PC-3 (cell line): ENCODE measurements around the gene MAP1LC3B2. TPM values are rescaled to one million over a fixed set of nuclear protein-coding genes. Genes with fewer than 3 reads are reported as not detected.

Experiments used
- ATAC-seq: fragments of 200-7000 bp; cut with Tn5 transposase; 2 replicates; pipeline ENCODE4 v1.9.1; 2020; ENCODE audit warnings: mild to moderate bottlenecking, moderate library complexity
- BruUV-seq: library from RNA; stranded (reverse); fragments of 400-500 nt; replicated peaks from 2 replicates; lab custom pipeline; 2021; lab: Mats Ljungman, UMichigan
- CTCF ChIA-PET: fragments of 300-600 bp; sonication (Branson Sonifier 250); formaldehyde crosslinking; loops from one replicate; lab custom pipeline; 2022; ENCODE audit warnings: antibody characterized with exemption; lab: Charles Lee
- POLR2A ChIA-PET: fragments of 300-600 bp; sonication (Branson Sonifier 250); formaldehyde crosslinking; loops from one replicate; lab custom pipeline; 2022; ENCODE audit warnings: antibody characterized with exemption; ENCODE audit not compliant: unreplicated experiment; lab: Charles Lee
- DNase-seq: peaks from one replicate; pipeline ENCODE4 v3.0.0-alpha.2; 2015
- H2AFZ ChIP-seq: fragments of 300-600 bp; sonication (generic); 2 replicates; pipeline ENCODE4 v1.6.0; 2016; ENCODE audit warnings: antibody characterized with exemption, low read length
- H3F3A ChIP-seq: fragments of 300-600 bp; sonication (generic); one replicate; pipeline ENCODE4 v1.6.0; 2017; ENCODE audit warnings: antibody characterized with exemption, low read length, control low read depth, mild to moderate bottlenecking; ENCODE audit not compliant: unreplicated experiment
- H3K27ac ChIP-seq: fragments of 300-600 bp; sonication (generic); 2 replicates; pipeline ENCODE4 v1.5.1; 2016; ENCODE audit warnings: mild to moderate bottlenecking, low read length
- H3K27me3 ChIP-seq: fragments of 300-600 bp; sonication (generic); 2 replicates; pipeline ENCODE4 v1.6.1; 2016; ENCODE audit warnings: low read length, mixed read lengths
- H3K36me3 ChIP-seq: fragments of 300-600 bp; sonication (generic); 2 replicates; pipeline ENCODE4 v1.6.1; 2016; ENCODE audit warnings: low read depth, mixed run types, low read length, mixed read lengths
- H3K4me1 ChIP-seq: fragments of 300-600 bp; sonication (generic); 2 replicates; pipeline ENCODE4 v1.5.1; 2016; ENCODE audit warnings: low read length; ENCODE audit not compliant: insufficient read depth
- H3K4me2 ChIP-seq: fragments of 300-600 bp; sonication (generic); 2 replicates; pipeline ENCODE4 v1.6.0; 2016; ENCODE audit warnings: low read length
- H3K4me3 ChIP-seq: fragments of 300-600 bp; sonication (generic); 2 replicates; pipeline ENCODE4 v1.5.1; 2016; ENCODE audit warnings: mild to moderate bottlenecking, low read length, mixed read lengths
- H3K79me2 ChIP-seq: fragments of 300-600 bp; sonication (generic); 2 replicates; pipeline ENCODE4 v1.6.1; 2017; ENCODE audit warnings: low read length, mixed read lengths
- H3K9ac ChIP-seq: fragments of 300-600 bp; sonication (generic); 2 replicates; pipeline ENCODE4 v1.6.0; 2016; ENCODE audit warnings: mild to moderate bottlenecking, low read length
- H3K9me2 ChIP-seq: fragments of 300-600 bp; sonication (generic); replicated peaks from 2 replicates; pipeline ENCODE4 v1.6.1; 2016; ENCODE audit warnings: mixed run types, low read length, mixed read lengths
- H3K9me3 ChIP-seq: fragments of 300-600 bp; sonication (generic); 2 replicates; pipeline ENCODE4 v1.6.1; 2016; ENCODE audit warnings: low read length, mixed read lengths
- H4K20me1 ChIP-seq: fragments of 300-600 bp; sonication (generic); 2 replicates; pipeline ENCODE4 v1.6.1; 2016; ENCODE audit warnings: low read length, mixed read lengths
- EZH2 ChIP-seq: fragments of 300-600 bp; sonication (generic); IDR thresholded peaks from one replicate; pipeline ENCODE4 v1.6.1; 2017; ENCODE audit warnings: antibody characterized with exemption, mild to moderate bottlenecking, low read length; ENCODE audit not compliant: unreplicated experiment
- EZH2phosphoT487 ChIP-seq: fragments of 300-600 bp; sonication (generic); IDR thresholded peaks from 2 replicates; pipeline ENCODE4 v1.6.1; 2018; ENCODE audit warnings: mild to moderate bottlenecking, antibody characterized with exemption, low read length, borderline replicate concordance
- intact Hi-C: fragments of 100-400 bp; cut with micrococcal nuclease; formaldehyde crosslinking; loops from 2 replicates; pipeline ENCODE4 v1.9.0; 2023
- total RNA-seq: library from RNA; depleted of rRNA; stranded (reverse); fragments of >200 nt; gene quantifications from 2 replicates; pipeline ENCODE4 v1.2.3, GENCODE V29; 2014
- TF ChIP-seq, protein P1 (sequence below): fragments of 300-600 bp; sonication (generic); conservative IDR thresholded peaks from 2 replicates; pipeline ENCODE4 v1.5.1; 2017; ENCODE audit warnings: antibody characterized with exemption, low read depth, mild to moderate bottlenecking, low read length

Gene MAP1LC3B2
- total RNA-seq, 1 experiment from 2014 or later: not detected

- H3K4me2 ChIP-seq: no peak overlapping the region
- TF ChIP-seq EZH2 (no peak), EZH2phosphoT487 (no peak)
- TF ChIP-seq, protein P1, sequence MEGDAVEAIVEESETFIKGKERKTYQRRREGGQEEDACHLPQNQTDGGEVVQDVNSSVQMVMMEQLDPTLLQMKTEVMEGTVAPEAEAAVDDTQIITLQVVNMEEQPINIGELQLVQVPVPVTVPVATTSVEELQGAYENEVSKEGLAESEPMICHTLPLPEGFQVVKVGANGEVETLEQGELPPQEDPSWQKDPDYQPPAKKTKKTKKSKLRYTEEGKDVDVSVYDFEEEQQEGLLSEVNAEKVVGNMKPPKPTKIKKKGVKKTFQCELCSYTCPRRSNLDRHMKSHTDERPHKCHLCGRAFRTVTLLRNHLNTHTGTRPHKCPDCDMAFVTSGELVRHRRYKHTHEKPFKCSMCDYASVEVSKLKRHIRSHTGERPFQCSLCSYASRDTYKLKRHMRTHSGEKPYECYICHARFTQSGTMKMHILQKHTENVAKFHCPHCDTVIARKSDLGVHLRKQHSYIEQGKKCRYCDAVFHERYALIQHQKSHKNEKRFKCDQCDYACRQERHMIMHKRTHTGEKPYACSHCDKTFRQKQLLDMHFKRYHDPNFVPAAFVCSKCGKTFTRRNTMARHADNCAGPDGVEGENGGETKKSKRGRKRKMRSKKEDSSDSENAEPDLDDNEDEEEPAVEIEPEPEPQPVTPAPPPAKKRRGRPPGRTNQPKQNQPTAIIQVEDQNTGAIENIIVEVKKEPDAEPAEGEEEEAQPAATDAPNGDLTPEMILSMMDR: no peak
- H3K79me2 ChIP-seq: no peaks in the 10 kb centered on the region
- DNase-seq (no peak), ATAC-seq (no peak)
- no peak overlapping the region for H2AFZ ChIP-seq
- H3K27me3 ChIP-seq: no peaks in the 10 kb centered on the region
- H3K4me3 ChIP-seq: no peak overlapping the region
- H3K9ac ChIP-seq: no peak overlapping the region
- H3K4me1 ChIP-seq: peaks cover 24% of the 10 kb centered on the region
- BruUV-seq: no TSS peak
- H3K27ac ChIP-seq: no peak overlapping the region
- intact Hi-C loops: loop anchor here (10.0 kb wide), 1 partner anchor 90 kb away; no protein-coding TSS in a partner anchor
- POLR2A ChIA-PET: no interaction called here
- H3F3A ChIP-seq: no peaks in the 10 kb centered on the region
- CTCF ChIA-PET: no interaction called here
- H3K36me3 ChIP-seq: no peaks in the 10 kb centered on the region
- no peaks in the 10 kb centered on the region for H3K9me3 ChIP-seq
- no peaks in the 10 kb centered on the region for H4K20me1 ChIP-seq
- H3K9me2 ChIP-seq: no peaks in the 10 kb centered on the region
Measured at GRCh38 chr12:116604178-116604895, 45.2 kb downstream of the MAP1LC3B2 start.

GRCh38 chr12:116604951-116605641, 45.9 kb downstream of the MAP1LC3B2 start:
- CTCF ChIA-PET: no interaction called here
- Histone ChIP-seq H3K27me3 (no peaks in the 10 kb centered on the region), H3K9me2 (no peaks in the 10 kb centered on the region), H3K4me2 (no peak overlapping the region), H2AFZ (no peak overlapping the region), H3K4me3 (no peak overlapping the region), H3K9ac (no peak overlapping the region), H3K36me3 (no peaks in the 10 kb centered on the region), H3K27ac (no peak overlapping the region), H3K79me2 (no peaks in the 10 kb centered on the region), H3K9me3 (no peaks in the 10 kb centered on the region), H3K4me1 (peaks cover 19% of the 10 kb centered on the region), H4K20me1 (no peaks in the 10 kb centered on the region), H3F3A (no peaks in the 10 kb centered on the region)
- POLR2A ChIA-PET: no interaction called here
- TF ChIP-seq EZH2phosphoT487 (no peak), EZH2 (no peak)
- TF ChIP-seq, protein P1: no peak
- intact Hi-C loops: loop anchor here (10.0 kb wide), 1 partner anchor 90 kb away; no protein-coding TSS in a partner anchor
- ATAC-seq: no peak
- no peak for DNase-seq
- BruUV-seq: no TSS peak

GRCh38 chr12:116606397-116606796, 47.2 kb downstream of the MAP1LC3B2 start:
- no peak overlapping the region for H3K4me3 ChIP-seq
- ChIA-PET POLR2A (interaction anchor here (0.6 to 0.7 kb wide), 2 partner anchors 412 to 483 kb away, joined by 3 to 4 read pairs; no protein-coding TSS in a partner anchor), CTCF (interaction anchor here (0.6 kb wide), 1 partner anchor 91 kb away, joined by 4 read pairs; no protein-coding TSS in a partner anchor)
- no TSS peak for BruUV-seq
- no peak for ATAC-seq
- no peaks in the 10 kb centered on the region for H3K9me3 ChIP-seq
- no peak overlapping the region for H2AFZ ChIP-seq
- no peaks in the 10 kb centered on the region for H3K27me3 ChIP-seq
- H4K20me1 ChIP-seq: no peaks in the 10 kb centered on the region
- H3K9ac ChIP-seq: no peak overlapping the region
- peak; percentile 72 for DNase-seq
- H3K9me2 ChIP-seq: no peaks in the 10 kb centered on the region
- intact Hi-C loops: loop anchor here (10.0 kb wide), 1 partner anchor 88 kb away; no protein-coding TSS in a partner anchor
- H3K27ac ChIP-seq: no peak overlapping the region
- no peaks in the 10 kb centered on the region for H3K79me2 ChIP-seq
- H3K4me2 ChIP-seq: peak overlapping the region; percentile 25
- H3K36me3 ChIP-seq: no peaks in the 10 kb centered on the region
- peaks cover 22% of the 10 kb centered on the region for H3K4me1 ChIP-seq
- no peaks in the 10 kb centered on the region for H3F3A ChIP-seq
- no peak for TF ChIP-seq EZH2phosphoT487
- TF ChIP-seq, protein P1: no peak
- TF ChIP-seq EZH2: no peak
